Vagina (tissue), 2 donors: Measurements from ENCODE around the gene MED16.
"Not testable (repeated sequence)": the region's sequence is repeated elsewhere in the genome, so short reads cannot be mapped to it uniquely, and the experiment has no call there.

ENCODE experiments used
- POLR2A ChIP-seq, 2 donors: fragments of 450-650 bp; IDR thresholded peaks; one replicate each; pipeline ENCODE4 v1.6.1; 2017; ENCODE audit warnings: antibody characterized with exemption in 2 of 2, mild to moderate bottlenecking in 2 of 2, moderate library complexity in 2 of 2
- TF ChIP-seq, protein P1 (sequence below), 3 experiments: fragments of 450-650 bp in 2 of 3; fragments of 200-600 bp in 1 of 3; sonication (generic) in 1 of 3; IDR thresholded peaks; one replicate each; pipeline ENCODE4 v1.5.1; 2017 to 2019; ENCODE audit warnings: antibody characterized with exemption in 3 of 3, mild to moderate bottlenecking in 2 of 3, moderate library complexity in 2 of 3

DNA sequence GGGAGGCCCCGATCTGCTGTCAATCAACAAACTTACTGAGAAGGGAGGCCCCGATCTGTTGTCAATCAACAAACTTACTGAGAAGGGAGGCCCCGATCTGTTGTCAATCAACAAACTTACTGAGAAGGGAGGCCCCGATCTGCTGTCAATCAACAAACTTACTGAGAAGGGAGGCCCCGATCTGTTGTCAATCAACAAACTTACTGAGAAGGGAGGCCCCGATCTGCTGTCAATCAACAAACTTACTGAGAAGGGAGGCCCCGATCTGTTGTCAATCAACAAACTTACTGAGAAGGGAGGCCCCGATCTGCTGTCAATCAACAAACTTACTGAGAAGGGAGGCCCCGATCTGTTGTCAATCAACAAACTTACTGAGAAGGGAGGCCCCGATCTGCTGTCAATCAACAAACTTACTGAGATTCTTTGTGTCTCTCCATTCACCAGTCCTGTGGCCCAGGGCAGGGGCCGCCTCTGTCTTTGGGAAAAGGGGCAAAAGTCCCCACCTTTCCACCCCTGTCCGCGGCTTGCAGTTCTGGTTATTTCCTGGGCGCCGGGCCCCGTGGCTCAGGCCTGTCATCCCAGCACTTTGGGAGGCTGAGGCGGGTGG lies 39.3 kb downstream of the MED16 start:
- not testable (repeated sequence) for TF ChIP-seq POLR2A (IDR thresholded peaks at IDR 0.05)
- TF ChIP-seq, protein P1, sequence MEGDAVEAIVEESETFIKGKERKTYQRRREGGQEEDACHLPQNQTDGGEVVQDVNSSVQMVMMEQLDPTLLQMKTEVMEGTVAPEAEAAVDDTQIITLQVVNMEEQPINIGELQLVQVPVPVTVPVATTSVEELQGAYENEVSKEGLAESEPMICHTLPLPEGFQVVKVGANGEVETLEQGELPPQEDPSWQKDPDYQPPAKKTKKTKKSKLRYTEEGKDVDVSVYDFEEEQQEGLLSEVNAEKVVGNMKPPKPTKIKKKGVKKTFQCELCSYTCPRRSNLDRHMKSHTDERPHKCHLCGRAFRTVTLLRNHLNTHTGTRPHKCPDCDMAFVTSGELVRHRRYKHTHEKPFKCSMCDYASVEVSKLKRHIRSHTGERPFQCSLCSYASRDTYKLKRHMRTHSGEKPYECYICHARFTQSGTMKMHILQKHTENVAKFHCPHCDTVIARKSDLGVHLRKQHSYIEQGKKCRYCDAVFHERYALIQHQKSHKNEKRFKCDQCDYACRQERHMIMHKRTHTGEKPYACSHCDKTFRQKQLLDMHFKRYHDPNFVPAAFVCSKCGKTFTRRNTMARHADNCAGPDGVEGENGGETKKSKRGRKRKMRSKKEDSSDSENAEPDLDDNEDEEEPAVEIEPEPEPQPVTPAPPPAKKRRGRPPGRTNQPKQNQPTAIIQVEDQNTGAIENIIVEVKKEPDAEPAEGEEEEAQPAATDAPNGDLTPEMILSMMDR (IDR thresholded peaks at IDR 0.05) = not testable (repeated sequence)
